Psoas muscle (tissue), 8 donors: ENCODE measurements around the gene NUMB. TPM values are rescaled to one million over a fixed set of nuclear protein-coding genes. Genes with fewer than 3 reads are reported as not detected.

Source experiments
- ATAC-seq, 4 donors: fragments of 200-7000 bp; cut with Tn5 transposase; one replicate each; pipeline ENCODE4 v1.9.1; 2020; ENCODE audit warnings: moderate library complexity in 3 of 4, mild to moderate bottlenecking in 2 of 4
- DNase-seq, 2 donors: peaks; one replicate each; pipeline ENCODE4 v3.0.0-alpha.2; 2020
- H3K27ac ChIP-seq: fragments of 200-600 bp; one replicate; pipeline ENCODE4 v1.8.0; 2022
- H3K27me3 ChIP-seq, 3 donors: fragments of 200-600 bp in 1 of 3; one replicate each; pipeline versions ENCODE4 v1.6.1 to v1.8.0; 2013 to 2022; ENCODE audit warnings: low read length in 2 of 3, mild to moderate bottlenecking in 2 of 3, moderate library complexity in 1 of 3; ENCODE audit not compliant: insufficient read depth in 3 of 3
- H3K36me3 ChIP-seq, 2 donors: fragments of 200-600 bp in 1 of 2; one replicate each; pipeline versions ENCODE4 v1.6.1 to v1.8.0; 2013 to 2022; ENCODE audit warnings: low read depth in 1 of 2, mild to moderate bottlenecking in 1 of 2, moderate library complexity in 1 of 2; ENCODE audit not compliant: insufficient read depth in 1 of 2
- H3K4me1 ChIP-seq: fragments of 200-600 bp; one replicate; pipeline ENCODE4 v1.8.0; 2022
- H3K4me3 ChIP-seq: fragments of 200-600 bp; one replicate; pipeline ENCODE4 v1.8.0; 2022; ENCODE audit warnings: mild to moderate bottlenecking
- H3K9me3 ChIP-seq: fragments of 200-600 bp; one replicate; pipeline ENCODE4 v1.8.0; 2022
- WGBS, 3 donors: extraction: QIAGEN DNeasy Blood & Tissue Kit; methylation state at CpG; one replicate each; pipeline versions ENCODE4 v1.1.6 to v1.1.7; 2013; 5-methylcytosine and 5-hydroxymethylcytosine counted together
- intact Hi-C, 2 donors: fragments of 100-400 bp; cut with DNase I; formaldehyde crosslinking; loops; one replicate each; pipeline versions ENCODE4 v1.11.0 to v1.14.2; 2022
- polyA plus RNA-seq, 3 donors: library from polyadenylated mRNA; stranded (reverse); fragments of 200-250 nt; gene quantifications; one replicate each; pipeline ENCODE4 v1.2.3, GENCODE V29; 2013
- total RNA-seq, 4 donors: library from RNA; stranded (reverse); fragmentation: NEBNext Ultra II Directional in 2 of 4; extraction: Animal tissue kit (Norgen Biotek cat#: 25700) in 2 of 4; gene quantifications; one replicate each; pipeline versions ENCODE4 v1.2.1 to v1.2.4, GENCODE V29; 2021 to 2023
- TF ChIP-seq, protein P1 (sequence below): fragments of 200-600 bp; IDR thresholded peaks from one replicate; pipeline ENCODE4 v1.8.0; 2022; ENCODE audit warnings: antibody characterized with exemption
- donor health status: healthy with polysubstance abuse.
- donor health status: DM: no; HTN: no; CAD: no; lungs with moderate emphysema.
- donor health status: Bipolar disorder and iron deficiency.
- donor health status: healthy.
- donor health status: DM: yes; HTN: yes; CAD: no.
- donor health status: DM: no; HTN: no; CAD: no.
- donor health status: DM: no; HTN: no; CAD: no.
- donor health status: DM: yes; HTN: yes; CAD: no.

NUMB gene
- total and polyA plus RNA-seq, 7 donors = 12.5 to 26.4 (median 24.6) TPM

DNA sequence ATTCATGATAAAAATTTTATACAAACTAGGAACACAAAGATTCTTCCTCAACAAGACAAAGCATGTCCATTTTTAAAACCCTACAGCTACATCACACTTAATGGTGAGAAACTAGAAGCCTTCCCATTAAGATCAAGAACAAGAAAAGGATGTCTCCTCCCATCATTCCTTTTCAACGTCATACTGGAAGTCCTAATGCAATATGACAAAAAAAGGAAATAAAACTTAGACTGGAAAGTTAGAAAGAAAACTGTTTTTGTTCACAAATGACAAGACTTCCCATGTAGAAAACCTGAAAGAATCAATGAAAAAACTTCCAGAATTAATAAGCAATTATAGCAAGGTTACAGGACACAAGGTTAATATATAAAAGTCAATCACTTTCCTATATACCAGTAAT lies 82.5 kb downstream of the NUMB start:
- H3K4me1 ChIP-seq = no peaks in the 10 kb centered on the region
- no peak for DNase-seq
- TF ChIP-seq, protein P1, sequence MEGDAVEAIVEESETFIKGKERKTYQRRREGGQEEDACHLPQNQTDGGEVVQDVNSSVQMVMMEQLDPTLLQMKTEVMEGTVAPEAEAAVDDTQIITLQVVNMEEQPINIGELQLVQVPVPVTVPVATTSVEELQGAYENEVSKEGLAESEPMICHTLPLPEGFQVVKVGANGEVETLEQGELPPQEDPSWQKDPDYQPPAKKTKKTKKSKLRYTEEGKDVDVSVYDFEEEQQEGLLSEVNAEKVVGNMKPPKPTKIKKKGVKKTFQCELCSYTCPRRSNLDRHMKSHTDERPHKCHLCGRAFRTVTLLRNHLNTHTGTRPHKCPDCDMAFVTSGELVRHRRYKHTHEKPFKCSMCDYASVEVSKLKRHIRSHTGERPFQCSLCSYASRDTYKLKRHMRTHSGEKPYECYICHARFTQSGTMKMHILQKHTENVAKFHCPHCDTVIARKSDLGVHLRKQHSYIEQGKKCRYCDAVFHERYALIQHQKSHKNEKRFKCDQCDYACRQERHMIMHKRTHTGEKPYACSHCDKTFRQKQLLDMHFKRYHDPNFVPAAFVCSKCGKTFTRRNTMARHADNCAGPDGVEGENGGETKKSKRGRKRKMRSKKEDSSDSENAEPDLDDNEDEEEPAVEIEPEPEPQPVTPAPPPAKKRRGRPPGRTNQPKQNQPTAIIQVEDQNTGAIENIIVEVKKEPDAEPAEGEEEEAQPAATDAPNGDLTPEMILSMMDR = no peak
- 64 to 79% (median 74%) methylated on average over 1 of the region's 1 CpG for WGBS, 3 donors
- H3K36me3 ChIP-seq = no peaks in the 10 kb centered on the region
- intact Hi-C loops = no loop called here
- no peaks in the 10 kb centered on the region for H3K27me3 ChIP-seq
- ATAC-seq = no peak
- H3K4me3 ChIP-seq = no peak overlapping the region
- no peak overlapping the region for H3K27ac ChIP-seq
- H3K9me3 ChIP-seq = no peaks in the 10 kb centered on the region

- ATAC-seq = no peak
- TF ChIP-seq, protein P1 = no peak
- DNase-seq = no peak
- H3K4me3 ChIP-seq = no peak overlapping the region
- no peak overlapping the region for H3K27ac ChIP-seq
- intact Hi-C loops = no loop called here
- no peaks in the 10 kb centered on the region for H3K36me3 ChIP-seq
- 94 to 100% (median 96%) methylated on average over 1 of the region's 1 CpG for WGBS, 3 donors
- no peaks in the 10 kb centered on the region for H3K9me3 ChIP-seq
- no peaks in the 10 kb centered on the region for H3K27me3 ChIP-seq
- H3K4me1 ChIP-seq = no peaks in the 10 kb centered on the region
These were observed 84.1 kb downstream of the NUMB start for GRCh38 chr14:73374218-73374617.

GRCh38 chr14:73372529-73372928 lies 85.8 kb downstream of the NUMB start:
- no peak overlapping the region for H3K4me3 ChIP-seq
- H3K9me3 ChIP-seq = no peaks in the 10 kb centered on the region
- no peaks in the 10 kb centered on the region for H3K27me3 ChIP-seq
- intact Hi-C loops = no loop called here
- no peaks in the 10 kb centered on the region for H3K4me1 ChIP-seq
- TF ChIP-seq, protein P1 = no peak
- no peak overlapping the region for H3K27ac ChIP-seq
- no peak for DNase-seq
- no peak for ATAC-seq
- H3K36me3 ChIP-seq = no peaks in the 10 kb centered on the region

DNA sequence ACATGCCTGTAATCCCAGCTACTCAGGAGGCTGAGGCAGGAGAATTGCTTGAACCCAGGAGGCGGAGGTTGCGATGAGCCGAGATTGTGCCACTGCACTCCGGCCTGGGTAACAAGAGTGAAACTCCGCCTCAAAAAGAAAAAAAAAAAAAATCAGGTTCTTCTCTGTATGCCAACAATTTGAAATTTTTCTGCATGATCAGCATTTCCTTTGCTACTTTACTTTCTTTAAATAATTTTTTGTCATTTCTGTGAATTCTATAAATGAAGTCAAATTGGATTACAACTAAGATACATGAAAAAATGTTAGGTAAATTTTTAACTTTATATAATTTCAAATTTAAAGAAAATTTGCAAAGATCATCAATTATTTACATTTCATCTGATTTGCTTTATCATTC lies 87.8 kb downstream of the NUMB start:
- intact Hi-C loops = no loop called here
- TF ChIP-seq, protein P1 = no peak
- Histone ChIP-seq H3K4me3 (no peak overlapping the region), H3K9me3 (no peaks in the 10 kb centered on the region), H3K36me3 (peaks cover 0 to 6% of the 10 kb centered on the region in 2 donors), H3K27me3 (no peaks in the 10 kb centered on the region), H3K27ac (no peak overlapping the region), H3K4me1 (no peaks in the 10 kb centered on the region)
- DNase-seq (no peak), ATAC-seq (no peak)
- 97 to 99% (median 99%) methylated on average over 5 of the region's 5 CpGs for WGBS, 3 donors

GRCh38 chr14:73369428-73369827 lies 88.9 kb downstream of the NUMB start:
- ATAC-seq = no peak
- Histone ChIP-seq H3K27me3 (no peaks in the 10 kb centered on the region), H3K9me3 (no peaks in the 10 kb centered on the region), H3K36me3 (peaks cover 0 to 6% of the 10 kb centered on the region in 2 donors), H3K4me1 (no peaks in the 10 kb centered on the region), H3K27ac (no peak overlapping the region), H3K4me3 (no peak overlapping the region)
- no peak for DNase-seq
- intact Hi-C loops = no loop called here
- TF ChIP-seq, protein P1 = no peak
